HG03108 (cell line): ENCODE results near the gene DACT1.

ENCODE experiments used
- ATAC-seq: cut with Tn5 transposase; IDR thresholded peaks from one replicate; pipeline ENCODE4 v1.9.1; 2021; ENCODE audit warnings: moderate library complexity; ENCODE audit not compliant: unreplicated experiment

Gene DACT1

DNA sequence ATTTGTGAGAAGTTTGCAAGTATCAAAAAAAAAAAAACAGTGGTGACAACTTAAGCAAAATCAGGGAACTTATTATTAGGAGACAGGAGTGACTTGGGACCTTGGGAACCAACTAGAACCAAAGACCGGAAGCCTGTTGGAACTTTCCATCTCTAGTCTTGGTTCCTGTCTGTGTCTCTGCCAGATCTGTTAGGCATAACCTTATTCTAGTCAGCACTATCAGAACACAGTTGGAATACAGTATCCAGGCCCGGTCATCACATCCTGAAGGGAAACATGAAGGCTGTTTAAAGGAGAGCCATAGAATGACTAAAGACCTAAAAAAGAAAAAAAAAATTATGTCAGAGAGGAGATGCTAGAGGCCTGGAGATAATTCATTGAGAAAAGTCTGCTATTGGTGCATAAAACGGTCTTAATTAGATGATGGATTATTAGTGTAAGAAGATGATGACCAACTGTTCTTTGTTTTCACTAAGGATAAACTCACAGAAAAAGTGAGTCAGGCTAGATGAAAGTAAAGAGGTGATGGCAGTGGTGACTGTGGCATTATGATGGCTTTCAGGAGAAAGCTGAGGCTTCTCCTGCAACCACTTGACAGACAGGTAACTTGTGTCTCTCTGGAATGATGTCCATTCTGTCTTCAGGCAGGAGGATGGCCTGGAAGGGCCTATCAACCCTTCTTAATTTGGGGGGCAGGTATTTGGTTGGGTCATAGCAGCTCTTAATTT, 28.2 kb downstream of the DACT1 start:
- no peak for ATAC-seq

DNA sequence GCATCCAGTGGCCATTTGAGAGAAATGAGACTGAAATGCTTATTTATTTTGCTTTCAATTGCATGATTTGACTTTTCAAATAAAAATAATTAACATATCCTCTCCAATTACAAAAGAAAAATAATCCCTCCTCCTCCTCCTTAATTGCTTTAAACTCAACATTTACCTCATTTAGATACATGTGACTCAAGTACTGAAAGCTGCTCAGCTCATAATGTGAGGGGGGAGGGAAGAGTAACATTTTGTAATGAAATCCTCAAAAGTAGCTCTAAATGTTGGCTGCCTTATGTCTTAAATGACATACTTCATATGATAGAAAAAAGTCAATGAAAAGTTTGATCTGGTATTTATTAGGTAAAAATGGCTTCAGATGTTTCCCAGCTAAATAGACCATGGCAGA, 29.0 kb downstream of the DACT1 start:
- ATAC-seq, result no peak

DNA sequence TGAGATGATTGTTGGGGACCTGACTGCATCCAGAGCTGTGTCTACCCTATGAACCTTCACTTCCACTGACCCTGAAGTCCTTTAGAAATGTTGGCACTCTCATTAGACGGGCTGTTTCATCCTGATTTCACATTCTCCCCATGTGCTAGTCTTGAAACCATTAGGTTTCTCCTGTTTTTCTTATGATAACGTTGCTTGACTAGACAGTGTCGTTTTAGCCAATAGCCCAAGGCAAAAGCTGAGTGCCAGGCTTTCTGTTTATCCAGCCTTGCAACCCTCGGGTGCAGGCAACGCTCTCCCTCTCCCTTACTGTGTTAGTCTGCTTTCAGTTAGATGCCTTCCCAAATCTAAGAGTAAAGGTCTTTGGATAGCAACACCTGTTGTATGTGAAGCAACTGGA, 30.1 kb downstream of the DACT1 start:
- ATAC-seq, result no peak

DNA sequence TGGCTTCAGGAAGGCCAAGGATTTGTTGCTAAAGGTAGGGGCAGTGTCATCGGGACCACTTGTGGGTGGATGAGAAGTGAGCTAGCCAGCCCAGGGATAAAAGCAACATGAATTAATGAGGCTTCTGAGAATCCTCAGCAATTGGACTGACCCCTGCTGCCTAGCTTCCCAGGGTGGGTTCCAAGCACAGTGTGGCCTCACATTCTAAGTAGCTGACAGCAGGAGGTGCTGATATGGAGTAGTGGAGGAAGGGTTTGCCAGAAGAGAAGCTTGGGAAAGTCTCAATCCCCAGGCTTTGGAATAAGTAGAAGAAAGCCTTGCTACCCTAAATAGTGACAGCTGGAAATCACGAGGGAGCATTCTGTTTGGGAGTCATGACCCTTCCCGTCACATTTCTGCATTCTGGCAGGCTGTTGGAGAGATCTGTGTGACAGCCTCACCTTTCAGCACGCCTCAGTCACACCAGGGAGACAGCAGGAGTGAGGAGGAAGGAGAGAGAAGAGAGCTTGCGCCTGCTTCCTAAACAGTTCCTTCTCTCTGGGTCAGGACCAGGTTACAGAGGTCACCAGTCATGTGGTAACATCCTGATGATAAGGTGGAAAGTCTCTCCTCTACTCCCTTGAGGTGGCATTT, 31.2 kb downstream of the DACT1 start:
- ATAC-seq, result no peak

DNA sequence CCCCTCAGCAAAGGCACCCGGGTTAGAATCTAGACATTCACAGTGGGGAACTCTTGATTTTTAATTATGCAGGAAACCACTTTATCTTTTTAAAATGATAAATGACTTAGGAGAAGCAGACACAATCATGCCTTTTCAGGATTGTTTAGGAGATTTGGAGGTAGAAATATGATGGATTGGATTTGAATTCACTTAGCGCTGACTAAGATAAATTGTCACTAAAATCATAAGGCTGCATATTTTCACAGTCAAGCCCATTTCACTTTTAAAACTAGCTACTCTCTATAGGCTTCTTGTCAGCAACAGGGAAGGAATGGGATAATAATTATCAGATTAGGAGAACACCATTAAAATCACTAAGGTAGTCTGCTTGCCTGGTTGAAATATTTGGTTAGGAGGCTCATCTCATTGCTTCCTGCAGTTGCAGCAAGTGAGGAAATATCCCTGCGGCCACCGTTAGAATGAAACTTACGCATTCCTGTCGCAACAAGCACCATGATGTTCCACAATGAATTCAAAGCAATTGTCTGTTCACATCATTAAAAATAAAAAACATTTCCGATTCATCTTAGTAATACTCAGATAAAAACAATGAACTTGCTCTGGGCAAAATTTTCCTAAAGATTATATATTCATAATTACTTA, 31.9 kb downstream of the DACT1 start:
- ATAC-seq, result no peak

DNA sequence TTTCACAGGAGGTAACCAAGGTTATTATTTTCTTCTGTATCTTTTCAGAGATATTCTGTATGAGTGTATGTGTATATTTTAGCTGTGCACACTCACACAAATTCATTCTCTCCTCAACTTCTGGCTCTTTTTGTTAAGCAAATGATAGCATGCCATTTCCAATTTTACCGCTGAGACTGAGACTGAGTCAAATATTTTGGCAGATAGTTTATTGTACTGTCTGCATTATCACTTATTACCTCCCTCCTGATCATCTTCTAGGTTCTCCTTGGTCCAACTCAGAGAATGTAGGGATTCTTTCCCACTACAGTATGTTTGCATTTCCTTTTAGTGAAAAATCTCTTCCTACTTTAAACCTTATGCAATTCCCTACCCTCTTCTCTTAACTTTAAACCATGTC, 33.3 kb downstream of the DACT1 start:
- ATAC-seq, result no peak

DNA sequence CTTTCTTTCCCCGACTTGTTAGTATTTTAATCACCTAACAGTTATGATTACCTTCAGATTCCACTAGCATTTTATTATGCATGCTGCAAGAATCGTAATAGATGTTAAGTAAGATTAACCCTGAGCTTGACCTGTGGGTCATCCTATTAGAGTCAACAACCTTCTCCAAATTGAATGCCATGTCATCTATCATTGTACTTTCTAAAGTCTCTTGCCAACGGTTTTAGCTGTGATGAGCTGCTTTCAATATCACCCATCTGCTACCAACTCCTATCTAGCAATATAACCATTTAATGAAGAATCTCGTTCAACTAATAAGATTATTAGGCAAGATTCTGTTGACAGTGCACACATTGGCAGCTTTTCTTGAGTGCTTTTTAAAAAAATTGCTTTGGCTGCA, 33.7 kb downstream of the DACT1 start:
- no peak for ATAC-seq

DNA sequence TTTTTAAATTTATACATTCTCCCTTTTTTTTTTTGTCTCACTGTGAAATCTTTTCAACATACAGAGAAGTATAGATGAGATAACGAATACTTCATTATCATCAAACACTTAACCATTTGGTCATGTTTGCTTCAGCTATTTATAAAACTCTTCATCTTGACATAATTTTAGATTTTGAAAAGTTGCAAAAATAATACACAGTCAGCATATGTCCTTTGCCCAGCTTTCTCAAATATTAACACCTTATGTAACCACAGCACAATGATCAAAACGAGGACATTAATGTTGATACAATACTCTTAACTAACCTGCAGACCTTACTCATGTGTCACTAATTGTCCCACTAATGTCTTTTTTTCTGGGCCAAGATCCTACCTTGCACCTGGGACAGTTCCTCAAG, 36.0 kb downstream of the DACT1 start:
- no peak for ATAC-seq

DNA sequence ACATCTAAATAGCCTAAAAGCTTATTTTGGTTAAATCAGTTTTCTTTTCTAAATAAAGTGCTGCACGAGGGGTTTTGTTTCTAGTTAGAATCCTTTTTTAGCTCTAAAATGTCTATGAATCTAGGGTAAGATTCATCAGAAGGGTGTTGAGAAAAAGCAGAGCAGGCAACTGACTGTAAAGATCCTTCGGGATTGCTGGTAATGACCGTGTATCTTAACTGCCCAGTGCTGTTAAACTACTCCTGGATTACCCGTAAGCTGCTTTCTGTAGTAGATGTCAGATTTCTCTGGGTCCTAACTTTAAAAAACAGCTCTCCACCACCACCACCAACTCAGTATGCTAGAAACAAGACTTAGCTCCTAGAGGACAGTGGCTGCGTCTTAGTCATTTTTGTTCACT, 39.2 kb downstream of the DACT1 start:
- ATAC-seq, result no peak

DNA sequence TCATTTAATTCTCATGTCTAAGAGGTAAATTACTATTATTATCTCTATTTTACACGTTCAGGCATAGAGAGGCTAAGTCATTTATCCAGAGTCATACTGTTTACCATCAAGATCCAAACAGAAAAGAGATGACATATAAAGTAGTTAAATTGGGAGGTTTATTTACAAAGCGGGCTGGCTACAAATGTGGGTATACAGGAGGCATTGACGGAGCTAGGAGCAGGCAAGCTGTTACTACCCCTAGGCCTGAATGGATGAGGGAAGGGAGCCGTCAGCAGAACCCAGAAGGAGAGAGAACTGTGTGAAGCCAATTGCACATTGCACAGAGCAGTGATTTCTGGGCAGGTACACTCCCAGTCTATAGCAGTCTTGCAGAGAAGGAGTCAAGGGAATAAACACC, 39.8 kb downstream of the DACT1 start:
- ATAC-seq, result no peak

DNA sequence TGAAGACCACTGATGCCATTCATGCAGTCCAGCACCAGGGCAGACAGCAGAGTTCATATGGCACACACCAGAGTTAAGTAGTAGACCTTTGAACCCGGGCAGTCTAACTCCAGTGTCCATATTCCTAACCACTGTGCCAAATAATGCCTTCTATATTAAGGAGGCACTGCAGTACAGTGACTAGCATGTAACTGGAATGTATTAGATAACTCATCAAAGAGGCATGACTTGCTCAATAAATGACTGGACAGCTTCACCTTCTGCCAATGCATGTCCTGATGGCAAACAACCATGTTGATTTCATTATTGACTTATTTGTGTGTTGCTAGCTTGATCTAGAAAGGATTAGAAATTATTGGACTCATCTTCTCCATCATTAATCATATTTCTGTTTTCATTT, 40.2 kb downstream of the DACT1 start:
- ATAC-seq, result no peak

DNA sequence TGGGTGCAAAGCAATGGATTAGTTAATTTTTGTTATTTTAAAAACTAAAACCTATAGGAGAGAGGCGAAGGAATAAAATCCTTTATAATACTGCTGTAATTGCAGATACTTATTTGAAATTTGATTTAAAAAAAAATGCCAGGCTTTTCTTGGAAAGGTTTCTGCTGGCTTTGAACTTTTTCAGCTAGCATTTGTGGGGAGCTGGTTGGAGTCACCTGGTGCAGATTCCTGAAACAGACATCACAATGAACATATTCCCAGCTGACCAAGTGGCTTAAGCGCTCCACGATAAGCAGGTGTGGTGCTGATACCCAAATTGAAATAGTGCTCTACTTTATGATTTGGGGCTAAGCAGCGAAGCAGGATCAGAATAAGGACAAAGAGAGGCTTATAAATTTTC, 42.9 kb downstream of the DACT1 start:
- no peak for ATAC-seq

DNA sequence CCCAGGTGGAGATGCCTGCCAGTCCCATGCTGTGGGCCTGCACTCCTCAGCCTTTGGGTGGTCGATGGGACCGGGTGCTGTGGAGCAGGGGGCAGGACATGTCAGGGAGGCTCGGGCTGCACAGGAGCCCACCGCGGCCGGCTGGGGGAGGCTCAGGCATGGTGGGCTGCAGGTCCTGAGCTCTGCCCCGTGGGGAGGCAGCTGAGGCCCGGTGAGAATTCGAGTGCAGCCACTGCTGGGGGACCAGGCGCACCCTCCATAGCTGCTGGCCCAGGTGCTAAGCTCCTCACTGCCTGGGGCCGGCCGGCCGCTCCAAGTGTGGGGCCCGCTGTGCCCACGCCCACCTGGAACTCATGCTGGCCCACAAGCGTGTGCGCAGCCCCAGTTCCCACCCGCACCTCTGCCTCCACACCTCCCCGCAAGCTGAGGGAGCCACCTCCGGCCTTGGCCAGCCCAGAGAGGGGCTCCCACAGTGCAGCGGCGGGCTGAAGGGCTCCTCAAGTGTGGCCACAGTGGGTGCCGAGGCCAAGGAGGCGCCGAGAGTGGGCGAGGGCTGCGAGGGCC, 49.6 kb downstream of the DACT1 start:
- no peak for ATAC-seq

DNA sequence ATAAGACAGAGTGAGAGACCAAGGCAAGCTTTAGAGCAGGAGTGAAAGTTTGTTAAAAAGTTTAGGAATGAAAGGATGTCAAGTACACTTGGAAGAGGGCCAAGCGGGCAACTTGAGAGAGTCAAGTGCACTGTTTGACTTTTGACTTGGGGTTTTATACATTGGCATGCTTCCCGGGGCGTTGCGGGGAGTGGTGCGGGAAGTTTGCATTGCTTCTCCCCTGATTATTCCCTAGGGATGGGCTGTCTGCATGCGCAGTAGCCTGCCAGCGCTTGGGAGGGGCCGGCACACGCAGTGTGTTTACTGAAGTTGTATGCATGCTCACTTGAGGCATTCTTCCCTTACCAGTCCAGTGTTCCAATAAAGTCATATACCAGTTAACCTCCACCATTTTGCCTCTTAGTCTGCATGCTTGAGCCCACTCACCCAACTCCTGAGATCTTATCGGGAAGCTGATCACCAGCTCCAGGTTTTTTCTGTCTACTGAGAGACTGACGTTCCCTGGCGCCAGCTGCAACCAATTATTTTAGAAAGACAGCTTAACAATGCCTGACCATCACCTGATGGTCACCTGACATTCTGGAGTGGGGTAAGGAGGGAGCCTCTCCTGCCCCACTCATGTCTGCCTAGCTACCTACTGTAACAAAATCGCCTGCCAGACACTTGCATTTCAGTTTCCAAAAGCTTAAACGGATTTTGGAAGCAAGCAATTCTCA, 53.2 kb downstream of the DACT1 start:
- ATAC-seq, result no peak

DNA sequence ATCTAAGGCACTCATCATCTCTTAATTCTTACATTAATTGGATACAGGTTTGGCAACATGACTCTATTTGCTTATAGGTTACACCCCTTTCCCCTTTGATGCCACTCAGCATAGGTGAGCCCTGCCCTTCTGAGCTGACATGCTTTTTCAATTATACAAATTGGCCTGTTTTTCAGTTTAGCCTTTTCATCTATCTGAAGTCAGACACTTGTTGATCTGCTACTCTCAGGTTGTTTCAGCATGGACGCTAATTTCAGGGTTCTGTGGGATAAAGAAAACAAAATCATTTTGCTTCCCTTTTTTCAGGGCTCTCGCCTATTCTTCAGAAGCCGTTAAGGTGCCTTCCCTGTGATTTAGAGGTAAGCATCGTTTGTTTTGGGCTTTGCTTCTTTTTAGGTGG, 55.3 kb downstream of the DACT1 start:
- ATAC-seq, result no peak

DNA sequence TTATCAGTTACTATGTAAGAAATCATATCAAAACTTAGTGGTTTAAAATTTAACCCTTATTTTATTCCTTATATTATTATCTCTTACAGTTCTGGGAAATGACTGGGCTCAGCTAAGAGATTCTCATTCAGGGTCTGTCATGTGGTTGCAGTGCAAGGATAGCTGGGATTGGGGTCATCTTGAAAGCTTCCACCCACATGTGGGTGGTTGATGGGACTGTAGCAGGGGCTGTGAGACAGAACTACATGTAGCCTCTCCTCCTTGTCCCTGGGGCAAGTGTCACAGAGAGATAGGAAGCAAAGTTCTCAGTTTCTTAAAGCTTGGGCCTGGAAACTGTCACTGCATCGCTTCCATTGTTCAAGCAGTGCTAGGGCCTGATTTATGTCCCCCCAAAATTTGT, 57.8 kb downstream of the DACT1 start:
- ATAC-seq, result no peak

DNA sequence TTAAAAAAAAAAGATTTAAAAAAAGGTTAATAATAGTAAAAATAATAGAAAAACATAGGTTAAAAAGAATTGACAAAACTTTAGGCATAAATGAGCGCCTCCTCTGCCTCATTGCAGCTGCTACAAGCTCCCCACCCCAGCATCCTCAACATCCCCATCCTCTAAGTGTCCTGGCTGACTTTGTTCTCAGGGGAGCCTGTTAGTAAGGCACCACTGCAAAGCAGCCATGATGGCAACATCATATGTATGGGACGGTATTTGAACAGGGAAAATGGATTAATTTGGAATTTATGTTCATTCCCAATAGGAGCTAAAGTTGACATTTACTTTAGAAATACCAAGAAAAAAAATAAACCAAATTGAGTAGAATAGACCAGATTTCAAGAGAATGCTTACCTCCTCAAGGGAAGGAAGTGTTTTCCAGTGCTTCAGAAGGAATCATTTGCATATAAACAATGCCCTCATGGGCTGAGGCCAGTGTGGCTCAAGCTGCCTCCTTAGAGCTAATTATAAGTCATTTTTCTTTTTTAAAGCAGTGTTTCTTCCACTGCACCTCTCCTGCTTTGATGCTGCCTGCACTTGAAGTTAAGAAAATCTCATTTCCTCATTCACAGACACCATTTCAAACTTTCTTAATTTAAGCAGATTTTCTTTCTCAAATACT, 59.6 kb downstream of the DACT1 start:
- ATAC-seq, result no peak
